HEK293 (cell line): ENCODE data around the gene METTL6.

ENCODE experiments used
- CTCF ChIA-PET: fragments of 350-600 bp; formaldehyde crosslinking; extraction: SDS; loops from one replicate; lab custom pipeline; 2021; ENCODE audit warnings: antibody characterized with exemption; lab: Yijun Ruan, JAX
- POLR2A ChIA-PET: fragments of 300-600 bp; formaldehyde crosslinking; extraction: SDS; loops from one replicate; lab custom pipeline; 2020; ENCODE audit warnings: antibody characterized with exemption, inconsistent platforms; lab: Yijun Ruan, JAX
- H3K27ac ChIP-seq: fragments of 200-500 bp; sonication (Bioruptor generic); 2 replicates; pipeline ENCODE4 v1.5.1; 2014; ENCODE audit warnings: low read depth, low read length, control low read depth, inconsistent platforms; ENCODE audit errors: extremely low read depth
- H3K36me3 ChIP-seq, 2 experiments: fragments of 200-500 bp in 1 of 2; sonication (Bioruptor generic) in 1 of 2; 1 replicate in 1 of 2; 2 replicates in 1 of 2; pipeline ENCODE4 v1.5.1; 2014 to 2017; ENCODE audit warnings: inconsistent platforms in 2 of 2, low read length in 2 of 2; ENCODE audit not compliant: control insufficient read depth in 2 of 2, insufficient read depth in 1 of 2
- H3K4me1 ChIP-seq: fragments of 200-500 bp; sonication (Bioruptor generic); 2 replicates; pipeline ENCODE4 v1.5.1; 2014; ENCODE audit warnings: mild to moderate bottlenecking, low read length, inconsistent platforms; ENCODE audit not compliant: control insufficient read depth, insufficient read depth
- H3K4me3 ChIP-seq: 2 replicates; pipeline ENCODE4 v1.5.1; 2011; ENCODE audit warnings: low read depth, mild to moderate bottlenecking, control low read depth, low read length, moderate library complexity
- H3K9me3 ChIP-seq: fragments of 200-500 bp; sonication (Bioruptor generic); 2 replicates; pipeline ENCODE4 v1.5.1; 2014; ENCODE audit warnings: low read depth, low read length, inconsistent platforms; ENCODE audit not compliant: control insufficient read depth, insufficient read depth
- BCL11B ChIP-seq: fragments of 450-650 bp; formaldehyde crosslinking; IDR thresholded peaks from 2 replicates; pipeline ENCODE4 v1.5.1; 2016; ENCODE audit warnings: low read depth, missing biosample characterization, missing genetic modification characterization
- EGR2 ChIP-seq: fragments of 450-650 bp; formaldehyde crosslinking; IDR thresholded peaks from 2 replicates; pipeline ENCODE4 v1.5.1; 2016; ENCODE audit warnings: low read depth, missing biosample characterization, missing genetic modification characterization
- GFI1B ChIP-seq: fragments of 450-650 bp; formaldehyde crosslinking; IDR thresholded peaks from 2 replicates; pipeline ENCODE4 v1.5.1; 2016; ENCODE audit warnings: missing biosample characterization, missing genetic modification characterization
- HOXA7 ChIP-seq: sonication (generic); formaldehyde crosslinking; IDR thresholded peaks from 2 replicates; pipeline ENCODE4 v1.8.1; 2022; ENCODE audit warnings: missing genetic modification reagents, borderline replicate concordance
- KLF17 ChIP-seq: fragments of 450-650 bp; formaldehyde crosslinking; IDR thresholded peaks from 2 replicates; pipeline ENCODE4 v1.5.1; 2016; ENCODE audit warnings: missing biosample characterization, missing genetic modification characterization
- OSR2 ChIP-seq: fragments of 450-650 bp; formaldehyde crosslinking; IDR thresholded peaks from 2 replicates; pipeline ENCODE4 v1.5.1; 2016; ENCODE audit warnings: missing biosample characterization, missing genetic modification characterization
- PATZ1 ChIP-seq: fragments of 450-650 bp; formaldehyde crosslinking; IDR thresholded peaks from 2 replicates; pipeline ENCODE4 v1.5.1; 2016; ENCODE audit warnings: missing biosample characterization, missing genetic modification characterization
- PRDM4 ChIP-seq: fragments of 450-650 bp; formaldehyde crosslinking; IDR thresholded peaks from 2 replicates; pipeline ENCODE4 v1.5.1; 2017; ENCODE audit warnings: missing biosample characterization, missing genetic modification characterization
- ZFP3 ChIP-seq: fragments of 450-650 bp; formaldehyde crosslinking; IDR thresholded peaks from 2 replicates; pipeline ENCODE4 v1.5.1; 2016; ENCODE audit warnings: low read depth, missing biosample characterization, missing genetic modification characterization
- ZNF202 ChIP-seq: fragments of 450-650 bp; formaldehyde crosslinking; IDR thresholded peaks from 2 replicates; pipeline ENCODE4 v1.5.1; 2016; ENCODE audit warnings: missing biosample characterization, missing genetic modification characterization, borderline replicate concordance
- ZNF26 ChIP-seq: fragments of 450-650 bp; formaldehyde crosslinking; IDR thresholded peaks from 2 replicates; pipeline ENCODE4 v1.5.1; 2016; ENCODE audit warnings: missing biosample characterization, missing genetic modification characterization
- ZNF48 ChIP-seq: fragments of 450-650 bp; formaldehyde crosslinking; IDR thresholded peaks from 2 replicates; pipeline ENCODE4 v1.5.1; 2016; ENCODE audit warnings: missing biosample characterization, missing genetic modification characterization
- ZNF488 ChIP-seq: fragments of 450-650 bp; formaldehyde crosslinking; IDR thresholded peaks from 2 replicates; pipeline ENCODE4 v1.5.1; 2016; ENCODE audit warnings: missing biosample characterization, missing genetic modification characterization
- ZNF626 ChIP-seq: fragments of 450-650 bp; sonication (Bioruptor Pico); formaldehyde crosslinking; IDR thresholded peaks from 2 replicates; pipeline ENCODE4 v1.5.1; 2018; ENCODE audit warnings: missing biosample characterization, missing genetic modification characterization, inconsistent platforms
- ZNF658 ChIP-seq: fragments of 450-650 bp; formaldehyde crosslinking; IDR thresholded peaks from 2 replicates; pipeline ENCODE4; 2016; ENCODE audit warnings: missing biosample characterization, missing genetic modification characterization
- ZNF785 ChIP-seq: fragments of 450-650 bp; formaldehyde crosslinking; IDR thresholded peaks from 2 replicates; pipeline ENCODE4 v1.5.1; 2016; ENCODE audit warnings: missing biosample characterization, missing genetic modification characterization
- ZNF837 ChIP-seq: fragments of 450-650 bp; formaldehyde crosslinking; IDR thresholded peaks from 2 replicates; pipeline ENCODE4 v1.5.1; 2016; ENCODE audit warnings: missing biosample characterization, missing genetic modification characterization

METTL6 gene

GRCh38 chr3:15453501-15453900 is 26.2 kb upstream of the METTL6 start:
- no peak for TF ChIP-seq KLF17 (tag by site-specific recombination)
- TF ChIP-seq PRDM4 (tag by site-specific recombination): no peak
- TF ChIP-seq OSR2 (tag by site-specific recombination): no peak
- TF ChIP-seq ZFP3 (tag by site-specific recombination): no peak
- no peak overlapping the region for H3K4me3 ChIP-seq
- POLR2A ChIA-PET: no interaction called here
- H3K36me3 ChIP-seq: no peaks in the 10 kb centered on the region
- CTCF ChIA-PET: no interaction called here
- no peaks in the 10 kb centered on the region for H3K4me1 ChIP-seq
- no peaks in the 10 kb centered on the region for H3K9me3 ChIP-seq
- no peak overlapping the region for H3K27ac ChIP-seq

- H3K4me3 ChIP-seq: no peak overlapping the region
- H3K4me1 ChIP-seq: no peaks in the 10 kb centered on the region
- POLR2A ChIA-PET: no interaction called here
- TF ChIP-seq BCL11B: no peak
- no peak for TF ChIP-seq ZNF26 (tag by site-specific recombination)
- TF ChIP-seq ZNF202 (tag by site-specific recombination): no peak
- TF ChIP-seq EGR2 (tag by site-specific recombination): no peak
- no peak for TF ChIP-seq ZNF658 (tag by site-specific recombination)
- TF ChIP-seq HOXA7 (CRISPR knock-in tag): no peak
- no peak for TF ChIP-seq ZNF785 (tag by site-specific recombination)
- TF ChIP-seq PATZ1 (tag by site-specific recombination): no peak
- TF ChIP-seq ZNF48: no peak
- no peak for TF ChIP-seq ZNF488 (tag by site-specific recombination)
- no peak for TF ChIP-seq ZNF626 (tag by site-specific recombination)
- no peak for TF ChIP-seq ZNF837 (tag by site-specific recombination)
- no peak for TF ChIP-seq GFI1B (tag by site-specific recombination)
- CTCF ChIA-PET: no interaction called here
- no peaks in the 10 kb centered on the region for H3K9me3 ChIP-seq
- no peak overlapping the region for H3K27ac ChIP-seq
- H3K36me3 ChIP-seq: no peaks in the 10 kb centered on the region
Measured at GRCh38 chr3:15452961-15453360, 25.6 kb upstream of the METTL6 start.
